HG02885 (cell line): ENCODE measurements around the gene ZNF519.
A peak's percentile ranks its signal among the peaks of the same experiment; 100 is the strongest.

Experiments
- ATAC-seq: cut with Tn5 transposase; IDR thresholded peaks from one replicate; pipeline ENCODE4 v1.9.1; 2021; ENCODE audit warnings: mild to moderate bottlenecking; ENCODE audit not compliant: unreplicated experiment, poor library complexity

The ZNF519 gene

GRCh38 chr18:14100503-14101286 lies 31.5 kb downstream of the ZNF519 start:
- no peak for ATAC-seq

GRCh38 chr18:14098428-14098827 lies 33.8 kb downstream of the ZNF519 start:
- no peak for ATAC-seq

- ATAC-seq: no peak
Measured at GRCh38 chr18:14097761-14098160, 34.5 kb downstream of the ZNF519 start.

DNA sequence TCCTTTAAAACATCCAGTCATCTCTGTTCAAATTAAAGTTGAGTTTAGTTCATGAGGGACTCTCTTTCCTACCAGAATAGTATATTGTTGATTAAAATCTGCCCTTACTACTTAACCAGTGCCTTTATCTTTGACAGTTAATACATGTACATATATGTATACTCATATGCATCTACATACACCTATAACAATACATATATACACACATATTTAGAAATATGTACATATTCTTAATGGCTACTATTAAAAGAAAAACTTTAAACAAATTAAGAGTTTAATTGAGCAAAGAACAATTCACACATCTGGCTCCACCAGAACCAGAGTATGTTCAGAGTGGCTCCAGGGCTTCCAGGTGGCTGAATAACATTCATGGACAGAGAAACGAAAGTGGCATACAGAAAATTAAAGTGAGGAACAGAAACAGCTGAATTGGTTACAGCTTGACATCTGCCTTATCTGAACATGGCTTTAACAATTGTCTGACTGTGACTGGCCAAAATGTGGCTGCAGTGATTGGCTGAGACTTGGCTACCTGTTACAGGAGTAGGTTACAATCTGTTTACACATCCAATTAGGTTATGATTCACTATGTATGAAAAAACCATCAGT lies 38.8 kb downstream of the ZNF519 start:
- ATAC-seq: peak; percentile 39

DNA sequence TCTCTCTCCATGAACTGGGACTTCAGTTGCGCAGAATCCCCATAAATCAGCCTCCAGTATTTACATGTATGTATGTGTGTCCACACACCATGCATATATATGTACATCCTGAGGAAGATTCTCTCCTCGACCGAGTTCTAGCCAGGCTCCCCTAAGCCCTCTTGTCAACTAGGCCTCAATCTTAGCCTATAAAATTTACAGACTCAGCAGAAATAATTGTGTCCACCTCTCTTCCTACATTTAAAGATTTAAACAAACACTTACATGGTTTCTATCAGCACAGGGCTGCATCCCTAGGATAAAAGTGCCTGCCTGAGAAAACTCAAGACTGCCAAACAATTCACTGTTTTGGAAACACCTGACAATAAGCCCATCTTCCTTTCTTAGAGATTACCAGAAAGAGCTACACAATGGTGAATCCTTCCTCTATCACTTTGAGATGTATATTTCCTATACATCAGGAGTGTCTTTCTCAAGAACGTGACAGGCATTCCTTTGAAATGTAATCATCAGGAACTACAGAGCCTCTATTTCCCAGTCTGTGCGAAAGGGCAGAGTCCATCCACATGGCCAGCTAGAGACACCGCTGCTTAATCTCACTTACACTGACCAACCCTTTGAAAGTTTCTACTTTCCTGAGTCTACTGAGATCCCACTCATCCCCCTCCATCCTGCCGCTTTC lies 39.5 kb downstream of the ZNF519 start:
- no peak for ATAC-seq

DNA sequence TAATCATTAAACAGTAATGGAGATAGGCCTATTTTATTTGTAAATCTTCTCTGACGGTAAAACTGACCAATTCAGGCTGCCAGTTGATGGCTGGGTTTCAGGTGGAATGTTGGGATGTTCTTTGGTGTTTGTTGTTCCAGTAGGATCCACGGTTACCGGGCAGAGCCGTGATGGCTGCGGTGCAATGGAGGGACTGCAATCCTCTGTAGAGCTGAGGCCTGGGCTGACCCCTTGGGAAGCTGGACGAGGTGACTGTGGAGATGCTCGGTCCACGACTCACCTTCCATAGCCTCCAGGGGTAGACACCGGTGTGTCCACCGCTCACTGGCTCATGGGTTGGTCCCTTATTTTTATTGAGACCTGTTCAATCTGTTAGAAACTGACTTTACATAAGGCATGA lies 42.5 kb downstream of the ZNF519 start:
- ATAC-seq: no peak

DNA sequence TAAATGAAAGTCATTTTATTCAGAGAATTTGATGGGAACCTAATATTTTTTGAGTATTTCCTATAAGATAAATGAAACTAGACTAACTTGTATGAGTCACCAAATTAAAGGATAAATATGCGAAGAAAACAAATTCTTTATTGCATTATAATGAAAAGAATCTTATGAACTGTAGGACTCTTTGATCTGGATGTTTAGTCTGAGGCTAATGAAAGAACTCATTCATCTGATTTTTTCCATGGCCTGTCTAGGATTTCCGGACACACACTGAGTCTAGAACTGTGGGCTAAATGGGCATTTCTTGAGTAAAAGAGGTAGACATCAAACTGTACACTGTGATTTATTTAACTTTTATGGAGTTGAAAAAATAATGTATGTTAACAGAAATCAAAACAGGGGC lies 43.0 kb downstream of the ZNF519 start:
- no peak for ATAC-seq

DNA sequence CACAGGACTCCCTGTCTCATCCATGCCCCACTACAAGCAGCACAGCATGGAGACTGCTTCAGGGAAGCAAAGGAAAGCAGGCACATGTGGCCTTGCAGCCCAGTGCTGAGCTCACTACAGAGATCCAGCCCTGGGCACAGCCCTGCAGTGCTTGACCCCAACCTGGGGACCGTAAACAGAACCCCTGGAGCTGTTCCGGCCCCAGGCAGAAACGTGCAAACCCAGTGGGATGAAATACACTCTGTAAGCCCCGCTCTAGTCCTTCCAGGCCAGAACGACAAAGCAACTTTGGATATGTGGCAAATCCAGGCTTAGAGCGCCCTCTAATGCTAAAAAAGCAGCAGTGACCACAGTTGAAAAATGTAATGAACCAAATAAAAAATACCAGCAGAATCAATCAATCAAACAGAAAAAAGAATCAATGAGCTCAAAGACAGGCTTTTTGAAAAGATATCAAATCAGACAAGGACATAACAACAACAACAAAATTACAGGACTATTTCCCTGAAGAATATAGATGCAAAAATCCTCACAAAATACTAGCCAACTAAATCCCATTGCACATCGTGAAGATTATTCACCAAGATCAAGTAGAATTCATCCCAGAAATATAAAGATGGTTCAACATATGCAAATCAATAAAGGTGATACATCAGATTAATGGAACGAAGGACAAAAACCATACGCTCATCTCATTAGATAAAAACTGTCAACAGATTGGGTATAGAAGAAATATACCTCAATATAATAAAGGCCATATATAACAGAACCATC lies 45.6 kb downstream of the ZNF519 start:
- ATAC-seq: peak; percentile 72

DNA sequence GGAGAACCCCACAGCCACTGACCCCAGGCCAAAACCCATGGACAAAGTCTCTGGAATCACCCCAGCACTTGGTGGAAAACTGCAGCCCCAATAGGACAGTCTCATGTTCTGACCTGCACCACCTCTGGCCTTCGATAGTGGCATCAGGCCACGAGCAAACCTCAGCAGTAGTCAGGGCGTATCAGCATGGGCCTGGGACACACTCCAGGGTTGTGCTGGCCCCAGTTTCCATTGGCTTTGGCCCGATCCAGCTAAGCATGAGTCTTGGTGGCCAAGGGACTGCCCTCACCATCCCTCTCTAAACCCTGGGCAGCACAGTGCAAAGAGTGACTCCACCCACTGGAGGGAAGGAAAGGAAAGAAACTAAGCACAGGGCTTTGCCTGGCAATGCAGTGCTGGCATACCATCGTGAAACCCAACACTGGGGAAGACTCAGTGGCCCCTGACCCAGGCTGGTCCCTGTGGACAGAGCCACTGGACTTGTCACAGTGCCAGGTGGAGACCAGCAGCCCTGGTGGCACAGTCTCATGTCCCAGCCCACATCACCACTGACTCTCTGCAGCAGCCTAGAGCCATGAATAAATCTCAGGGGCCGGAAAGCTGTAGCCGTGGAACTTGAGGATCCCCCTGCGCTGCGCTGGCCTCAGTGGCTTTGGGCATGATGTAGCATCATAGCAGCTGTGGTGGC lies 46.3 kb downstream of the ZNF519 start:
- peak; percentile 17 for ATAC-seq

- ATAC-seq: no peak
Measured at GRCh38 chr18:14075196-14075595, 57.0 kb downstream of the ZNF519 start.

- ATAC-seq: peak; percentile 43
Measured at GRCh38 chr18:14074187-14074586, 58.0 kb downstream of the ZNF519 start.

DNA sequence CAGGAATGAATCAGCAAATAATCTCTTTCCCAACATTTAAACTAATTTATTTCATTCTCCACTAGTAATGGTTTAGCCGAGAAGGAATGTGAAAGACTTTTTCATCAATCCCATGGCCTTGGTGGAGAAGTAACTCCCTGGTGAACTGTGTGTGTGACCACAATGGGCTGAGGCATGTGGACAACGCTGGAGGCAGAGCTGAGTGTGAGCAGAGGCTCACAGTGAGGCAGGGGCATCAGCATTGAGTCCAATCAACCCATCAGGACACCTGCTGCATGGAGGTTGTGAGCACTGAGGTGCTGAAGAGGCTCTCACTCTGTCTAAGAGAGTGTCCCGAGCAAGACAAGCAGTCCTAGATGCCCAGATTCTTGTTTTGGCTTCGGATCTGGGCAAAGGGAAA lies 78.6 kb downstream of the ZNF519 start:
- ATAC-seq: no peak
